Endothelial cell of umbilical vein (primary cell): Measurements from ENCODE around the gene FAM114A1.

ENCODE experiments used
- CTCF ChIP-seq, 2 donors: IDR thresholded peaks; 1 replicate in 1 of 2; 2 replicates in 1 of 2; pipeline ENCODE4 v1.5.1; 2011; ENCODE audit warnings: low read length in 2 of 2, mild to moderate bottlenecking in 2 of 2, moderate library complexity in 2 of 2, control low read depth in 1 of 2, inconsistent platforms in 1 of 2, low read depth in 1 of 2; ENCODE audit not compliant: insufficient read depth in 1 of 2; ENCODE audit errors: extremely low read depth in 1 of 2
- EZH2 ChIP-seq: IDR thresholded peaks from 2 replicates; pipeline ENCODE4 v1.6.1; 2012; ENCODE audit warnings: borderline replicate concordance, low read depth, mild to moderate bottlenecking, moderate library complexity, low read length, inconsistent platforms; ENCODE audit not compliant: severe bottlenecking
- POLR2A ChIP-seq: IDR thresholded peaks from 2 replicates; pipeline ENCODE4 v1.6.1; 2012; ENCODE audit warnings: low read depth, mild to moderate bottlenecking, control low read depth, low read length
- POLR2AphosphoS5 ChIP-seq: IDR thresholded peaks from 2 replicates; pipeline ENCODE4 v1.6.1; 2012; ENCODE audit warnings: low read depth, mild to moderate bottlenecking, control low read depth, low read length, moderate library complexity; ENCODE audit not compliant: insufficient read depth

- no peak for TF ChIP-seq POLR2A
- TF ChIP-seq CTCF (IDR thresholded peaks at IDR 0.05; ENCODE audit: extremely low read depth in 1 of 2, insufficient read depth in 1 of 2, low read depth in 1 of 2, low read length in 2 of 2) = no peak
- no peak for TF ChIP-seq POLR2AphosphoS5
- no peak for TF ChIP-seq EZH2
Measured at GRCh38 chr4:38914854-38915253, 47.2 kb downstream of the FAM114A1 start.
